ENCODE measurements around the gene PTCD1.

- TF ChIP-seq POLR2A (IDR thresholded peaks at IDR 0.05; ENCODE audit: low read length) (no peak), GATA1 (IDR thresholded peaks at IDR 0.05; ENCODE audit: low read depth, low read length) (no peak)
These were observed 29.8 kb upstream of the PTCD1 start for GRCh38 chr7:99468336-99468918.

Data from erythroblast (primary cell).